HG02884 (cell line): ENCODE data around the gene DLD.
A peak's percentile ranks its signal among the peaks of the same experiment; 100 is the strongest.
"Not testable (repeated sequence)": the region's sequence is repeated elsewhere in the genome, so short reads cannot be mapped to it uniquely, and the experiment has no call there.

Source experiments
- ATAC-seq: cut with Tn5 transposase; IDR thresholded peaks from one replicate; pipeline ENCODE4 v1.9.1; 2021; ENCODE audit warnings: mild to moderate bottlenecking, moderate library complexity; ENCODE audit not compliant: unreplicated experiment

The DLD gene

GRCh38 chr7:107874111-107874510 lies 16.9 kb upstream of the DLD start:
- no peak for ATAC-seq

- peak; percentile 66 for ATAC-seq
Observed at GRCh38 chr7:107874605-107875446, 16.2 kb upstream of the DLD start.

- ATAC-seq: no peak
Observed at GRCh38 chr7:107876916-107877315, 14.1 kb upstream of the DLD start.

DNA sequence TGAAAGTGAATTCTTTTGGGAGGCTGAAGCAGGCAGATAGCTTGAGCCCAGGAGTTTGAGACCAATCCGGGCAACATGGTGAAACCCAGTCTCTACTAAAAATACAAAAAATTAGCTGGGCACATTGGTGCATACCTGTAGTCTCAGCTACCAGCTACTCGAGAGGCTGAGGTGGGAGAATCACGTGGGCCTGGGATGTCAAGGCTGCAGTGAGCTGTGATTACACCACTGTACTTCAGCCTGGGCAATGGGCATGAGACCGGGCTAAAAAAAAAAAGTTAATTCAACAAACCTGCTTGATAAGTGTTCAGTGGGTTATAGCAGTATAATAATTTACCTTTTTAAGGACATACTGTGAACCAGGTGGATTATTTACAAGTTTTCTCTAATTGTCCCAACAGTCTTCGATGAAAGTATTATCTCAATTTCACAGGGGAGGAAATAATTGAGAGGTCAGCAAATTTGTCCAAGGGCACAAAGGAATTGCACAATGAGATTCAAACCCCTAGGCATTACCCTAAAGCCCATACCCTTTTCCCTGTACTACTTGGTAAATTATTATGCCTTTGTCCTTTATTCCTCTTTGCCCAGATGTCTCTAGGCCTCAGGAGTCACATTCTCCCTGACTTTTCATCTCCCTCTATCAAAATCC lies 13.1 kb upstream of the DLD start:
- no peak for ATAC-seq

DNA sequence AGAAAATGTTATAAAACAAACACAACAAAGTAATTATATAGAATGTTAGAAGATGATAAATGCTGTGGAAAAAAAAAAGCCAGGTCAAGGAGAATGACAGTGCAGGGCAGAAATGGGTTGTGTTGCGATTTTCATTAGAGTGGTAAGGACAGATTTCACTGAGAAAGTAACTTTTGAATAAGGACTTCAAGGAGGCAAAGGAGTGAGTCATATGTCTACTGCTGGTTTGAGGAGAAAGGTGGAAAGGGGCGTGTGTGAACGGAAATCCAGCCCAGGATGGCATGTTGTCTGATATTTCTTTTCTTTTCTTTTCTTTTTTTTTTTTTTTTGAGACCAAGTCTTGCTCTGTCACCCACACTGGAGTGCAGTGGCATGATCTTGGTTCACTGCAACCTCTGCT lies 12.3 kb upstream of the DLD start:
- ATAC-seq: no peak

- ATAC-seq: peak; percentile 71
Observed at GRCh38 chr7:107879400-107880035, 11.5 kb upstream of the DLD start.

DNA sequence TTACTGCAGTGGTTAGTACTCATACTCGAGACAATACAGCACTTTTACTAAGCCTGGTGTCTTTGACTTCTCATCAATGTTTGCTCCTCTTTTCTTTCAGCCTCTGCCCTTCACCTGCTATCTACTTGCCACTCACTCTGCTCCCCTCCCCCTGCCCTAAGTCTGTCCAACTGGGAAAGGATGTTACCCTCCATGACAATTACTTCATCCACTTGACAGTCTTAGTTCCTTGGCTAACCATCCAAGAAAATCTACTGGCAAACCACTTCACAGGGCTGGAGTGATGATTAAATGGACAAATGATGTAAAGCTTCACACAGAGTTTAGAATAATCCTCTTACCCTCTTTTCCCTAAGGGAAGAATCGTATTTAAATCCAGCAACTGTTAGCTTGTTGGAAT lies 8.2 kb upstream of the DLD start:
- ATAC-seq: no peak

DNA sequence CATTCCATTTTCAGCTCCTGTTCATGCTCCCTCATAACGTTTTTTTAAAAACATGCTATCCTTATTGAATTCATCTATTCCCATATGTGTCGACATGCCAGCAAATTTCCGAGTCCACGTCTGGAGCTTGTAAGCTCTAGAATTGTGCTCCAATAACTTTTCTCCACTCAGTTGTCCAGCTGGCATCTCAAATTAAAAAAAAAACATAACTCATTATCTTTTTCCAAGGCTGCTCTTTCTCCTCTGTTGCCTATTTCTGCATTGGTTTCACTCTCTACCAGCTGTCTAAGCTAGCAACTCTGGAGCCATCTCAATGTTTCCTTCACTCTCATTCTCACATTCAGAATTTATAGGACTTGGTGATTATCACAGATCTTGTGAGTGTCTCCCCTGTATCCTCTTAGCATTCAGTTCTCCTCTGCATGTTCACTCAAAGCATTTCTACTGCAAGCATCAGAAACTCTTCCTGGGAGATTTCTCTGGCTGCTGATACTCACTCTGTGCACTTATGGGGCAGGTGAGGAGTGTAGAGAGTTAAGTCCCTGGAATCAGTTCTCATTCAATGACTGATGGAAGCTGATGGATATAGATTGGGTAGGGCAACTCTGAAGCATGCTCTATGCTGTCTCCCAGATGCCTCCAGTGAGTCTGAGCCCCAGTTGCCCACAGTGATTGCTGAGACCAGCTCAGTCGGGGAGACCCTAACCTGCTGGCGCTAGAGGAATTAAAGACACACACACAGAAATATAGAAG lies 6.7 kb upstream of the DLD start:
- no peak for ATAC-seq

DNA sequence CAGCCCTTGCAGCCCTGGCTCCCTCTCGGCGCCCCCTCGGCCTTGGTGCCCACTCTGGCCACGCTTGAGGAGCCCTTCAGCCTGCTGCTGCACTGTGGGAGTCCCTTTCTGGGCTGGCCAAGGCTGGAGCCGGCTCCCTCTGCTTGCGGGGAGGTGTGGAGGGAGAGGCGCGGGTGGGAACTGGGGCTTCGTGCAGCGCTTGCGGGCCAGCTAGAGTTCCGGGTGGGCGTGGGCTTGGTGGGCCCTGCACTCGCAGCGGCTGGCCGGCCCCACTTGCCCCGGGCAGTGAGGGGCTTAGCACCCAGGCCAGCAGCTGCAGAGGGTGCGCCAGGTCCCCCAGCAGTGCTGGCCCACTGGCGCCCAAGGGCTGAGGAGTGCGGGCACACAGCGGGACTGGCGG lies 3.2 kb upstream of the DLD start:
- ATAC-seq: not testable (repeated sequence)

- ATAC-seq: no peak
Observed at GRCh38 chr7:107889992-107890391, 991 bp upstream of the DLD start.

- ATAC-seq: no peak
Observed at GRCh38 chr7:107890493-107890961, 456 bp upstream of the DLD start.

- ATAC-seq: peak; percentile 22
Observed at GRCh38 chr7:107891636-107892366, 818 bp downstream of the DLD start.

DNA sequence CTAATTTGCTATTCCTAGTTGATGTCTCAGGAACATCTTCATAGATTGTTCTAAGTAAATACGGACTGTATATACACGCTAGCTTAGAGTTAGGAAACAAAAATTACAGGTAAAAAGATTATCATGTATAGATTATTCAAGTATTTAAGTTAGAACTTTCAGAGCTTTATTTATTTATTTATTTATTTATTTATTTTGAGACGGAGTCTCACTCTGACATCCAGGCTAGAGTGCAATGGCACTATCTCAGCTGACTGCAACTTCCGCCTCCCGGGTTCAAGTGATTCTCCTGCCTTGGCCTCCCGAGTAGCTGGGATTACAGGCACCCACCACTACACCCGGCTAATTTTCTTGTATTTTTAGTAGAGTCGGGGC lies 1.4 kb downstream of the DLD start:
- ATAC-seq: not testable (repeated sequence)

GRCh38 chr7:107898997-107899594 lies 8.1 kb downstream of the DLD start:
- ATAC-seq: no peak

- no peak for ATAC-seq
Observed at GRCh38 chr7:107900496-107901015, 9.6 kb downstream of the DLD start.

DNA sequence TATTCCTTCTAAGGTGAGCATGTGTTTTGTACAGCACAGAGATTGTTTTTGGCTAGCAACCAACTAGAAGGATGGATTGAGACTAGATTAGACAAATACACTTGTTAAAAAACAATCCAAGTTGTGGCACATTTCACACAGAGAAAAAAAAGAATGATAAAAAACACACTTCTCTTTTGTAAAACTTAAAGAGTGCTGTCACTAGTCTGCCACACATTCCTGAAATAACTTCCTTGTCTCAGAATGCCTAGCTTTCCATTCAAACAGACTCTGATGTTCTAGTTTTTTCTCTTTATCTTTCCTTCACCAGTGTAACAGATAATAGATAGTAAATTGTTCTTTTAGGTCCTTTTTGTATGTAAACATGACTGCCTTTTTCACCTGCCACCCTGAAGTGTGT lies 11.4 kb downstream of the DLD start:
- ATAC-seq: no peak

GRCh38 chr7:107907790-107908189 lies 16.8 kb downstream of the DLD start:
- ATAC-seq: no peak

GRCh38 chr7:107909445-107909844 lies 18.5 kb downstream of the DLD start:
- ATAC-seq: no peak

- no peak for ATAC-seq
Observed at GRCh38 chr7:107911981-107912380, 21.0 kb downstream of the DLD start.

DNA sequence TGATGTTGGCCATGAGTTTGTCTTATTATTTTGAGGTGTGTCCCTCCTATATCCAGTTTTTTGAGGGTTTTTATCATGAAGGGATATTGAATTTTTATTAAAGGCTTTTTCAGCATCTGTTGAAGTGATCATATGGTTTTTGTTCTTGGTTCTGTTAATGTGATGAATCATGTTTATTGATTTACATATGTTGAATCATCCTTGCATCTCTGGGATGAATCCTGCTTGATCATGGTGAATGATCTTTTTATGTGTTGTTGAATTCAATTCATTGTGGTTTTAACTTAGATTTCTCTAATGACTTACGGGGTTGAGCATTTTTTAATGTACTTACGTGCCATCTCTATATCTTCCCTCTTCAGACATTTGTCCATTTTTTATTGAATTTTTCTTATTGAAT lies 22.9 kb downstream of the DLD start:
- no peak for ATAC-seq
